GM18499 (cell line): ENCODE data around the gene ABCE1.

Source experiments
- ATAC-seq: cut with Tn5 transposase; IDR thresholded peaks from one replicate; pipeline ENCODE4 v1.9.1; 2021; ENCODE audit warnings: moderate number of reproducible peaks; ENCODE audit not compliant: insufficient read depth, unreplicated experiment

The ABCE1 gene

DNA sequence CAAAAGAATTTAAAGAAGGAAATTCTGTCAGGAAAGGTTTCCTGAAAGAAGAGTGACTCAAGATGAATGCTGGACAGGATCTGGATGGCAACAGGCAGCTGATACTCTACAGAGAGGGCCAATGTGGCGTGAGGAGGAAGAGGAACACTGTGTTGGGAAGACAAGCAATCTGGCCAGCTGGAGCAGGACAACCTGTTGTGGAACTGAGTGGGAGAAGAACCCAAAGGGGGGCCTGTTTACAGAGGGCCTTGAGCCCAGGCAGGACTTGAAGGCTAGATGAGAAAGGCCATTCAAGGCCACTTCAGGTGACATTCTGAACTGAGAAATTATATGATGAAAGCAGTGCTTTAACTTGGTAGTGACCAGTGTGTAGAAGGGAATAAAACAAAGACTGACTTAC, 73.8 kb downstream of the ABCE1 start:
- no peak for ATAC-seq

- no peak for ATAC-seq
Measured at GRCh38 chr4:145176641-145177432, 78.7 kb downstream of the ABCE1 start.

DNA sequence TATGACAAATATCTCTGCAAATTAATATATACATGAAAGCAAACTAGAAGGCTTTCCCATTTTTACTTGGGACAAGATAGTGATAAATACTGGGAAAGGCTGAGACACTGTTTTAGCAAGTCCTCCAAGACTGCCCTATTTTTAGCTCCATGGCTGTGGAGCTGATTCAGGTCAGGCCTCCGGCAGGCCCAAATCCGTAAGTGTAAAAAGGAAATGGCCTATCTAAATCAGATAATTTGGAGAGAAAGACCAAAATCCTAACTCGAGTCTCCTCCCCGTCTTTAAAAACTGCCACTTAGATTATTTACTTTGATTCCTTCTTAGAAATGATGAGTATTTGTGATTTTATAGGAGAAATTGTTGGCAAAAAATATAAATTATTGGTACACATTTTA, 79.4 kb downstream of the ABCE1 start:
- no peak for ATAC-seq

- ATAC-seq = no peak
Measured at GRCh38 chr4:145177906-145178538, 79.9 kb downstream of the ABCE1 start.

GRCh38 chr4:145178740-145179280, 80.7 kb downstream of the ABCE1 start:
- no peak for ATAC-seq
